ENCODE data around the gene SLC13A3. TPM values are rescaled to one million over a fixed set of nuclear protein-coding genes. Genes with fewer than 3 reads are reported as not detected.

SLC13A3 gene
- total RNA-seq, 1 experiment from 2014 or later, result 0.39 TPM

- Mint-ChIP-seq H3K27ac (ENCODE audit: unreplicated experiment) (no peak overlapping the region), H3K36me3 (ENCODE audit: insufficient read depth, unreplicated experiment) (no peaks in the 10 kb centered on the region), H3K9me3 (ENCODE audit: unreplicated experiment) (no peaks in the 10 kb centered on the region), H3K4me3 (ENCODE audit: unreplicated experiment) (no peak overlapping the region), H3K27me3 (ENCODE audit: insufficient read depth, unreplicated experiment) (no peaks in the 10 kb centered on the region), H3K4me1 (ENCODE audit: low read depth, unreplicated experiment) (peaks cover 7% of the 10 kb centered on the region)
- intact Hi-C loops (cut with micrococcal nuclease; ENCODE audit: unreplicated experiment), result no loop called here
- Histone ChIP-seq H3K27me3 (replicated peaks; ENCODE audit: control insufficient read depth, insufficient read depth, low read length) (no peaks in the 10 kb centered on the region), H3K9me3 (no peaks in the 10 kb centered on the region), H3K36me3 (ENCODE audit: control insufficient read depth, insufficient read depth, low read length) (no peaks in the 10 kb centered on the region), H3K4me3 (ENCODE audit: low read depth, low read length) (no peak overlapping the region), H3K4me1 (peaks cover 13% of the 10 kb centered on the region)
- POLR2A ChIA-PET, result no interaction called here
- no peak for DNase-seq
- TF ChIP-seq CTCF (IDR thresholded peaks at IDR 0.05; ENCODE audit: insufficient read depth in 1 of 2, low read depth in 1 of 2, low read length in 1 of 2, severe bottlenecking in 1 of 2, unreplicated experiment in 1 of 2), result no peak
- CTCF ChIA-PET, result no interaction called here
- BruUV-seq (replicated peaks), result no TSS peak
These were observed 46.1 kb downstream of the SLC13A3 start for GRCh38 chr20:46605181-46605580.

GRCh38 chr20:46604551-46605133 is 46.6 kb downstream of the SLC13A3 start:
- Histone ChIP-seq H3K9me3 (no peaks in the 10 kb centered on the region), H3K27me3 (replicated peaks; ENCODE audit: control insufficient read depth, insufficient read depth, low read length) (no peaks in the 10 kb centered on the region), H3K4me3 (ENCODE audit: low read depth, low read length) (no peak overlapping the region), H3K4me1 (peaks cover 13% of the 10 kb centered on the region), H3K36me3 (ENCODE audit: control insufficient read depth, insufficient read depth, low read length) (no peaks in the 10 kb centered on the region)
- BruUV-seq (replicated peaks), result no TSS peak
- no peaks in the 10 kb centered on the region for H3K27me3 Mint-ChIP-seq (ENCODE audit: insufficient read depth, unreplicated experiment)
- POLR2A ChIA-PET, result no interaction called here
- H3K36me3 Mint-ChIP-seq (ENCODE audit: insufficient read depth, unreplicated experiment), result no peaks in the 10 kb centered on the region
- H3K27ac Mint-ChIP-seq (ENCODE audit: unreplicated experiment), result no peak overlapping the region
- no peak for TF ChIP-seq CTCF (IDR thresholded peaks at IDR 0.05; ENCODE audit: insufficient read depth in 1 of 2, low read depth in 1 of 2, low read length in 1 of 2, severe bottlenecking in 1 of 2, unreplicated experiment in 1 of 2)
- H3K9me3 Mint-ChIP-seq (ENCODE audit: unreplicated experiment), result no peaks in the 10 kb centered on the region
- peaks cover 7% of the 10 kb centered on the region for H3K4me1 Mint-ChIP-seq (ENCODE audit: low read depth, unreplicated experiment)
- intact Hi-C loops (cut with micrococcal nuclease; ENCODE audit: unreplicated experiment), result no loop called here
- DNase-seq, result no peak
- no peak overlapping the region for H3K4me3 Mint-ChIP-seq (ENCODE audit: unreplicated experiment)
- CTCF ChIA-PET, result no interaction called here

GRCh38 chr20:46602429-46602828 is 48.8 kb downstream of the SLC13A3 start:
- H3K4me3 Mint-ChIP-seq (ENCODE audit: unreplicated experiment), result no peak overlapping the region
- H3K27me3 Mint-ChIP-seq (ENCODE audit: insufficient read depth, unreplicated experiment), result peaks cover 6% of the 10 kb centered on the region
- Histone ChIP-seq H3K4me3 (ENCODE audit: low read depth, low read length) (no peak overlapping the region), H3K9me3 (no peaks in the 10 kb centered on the region), H3K4me1 (peaks cover 8% of the 10 kb centered on the region), H3K27me3 (replicated peaks; ENCODE audit: control insufficient read depth, insufficient read depth, low read length) (no peaks in the 10 kb centered on the region), H3K36me3 (ENCODE audit: control insufficient read depth, insufficient read depth, low read length) (no peaks in the 10 kb centered on the region)
- ChIA-PET CTCF (no interaction called here), POLR2A (no interaction called here)
- no peak overlapping the region for H3K27ac Mint-ChIP-seq (ENCODE audit: unreplicated experiment)
- BruUV-seq (replicated peaks), result no TSS peak
- no peaks in the 10 kb centered on the region for H3K36me3 Mint-ChIP-seq (ENCODE audit: insufficient read depth, unreplicated experiment)
- intact Hi-C loops (cut with micrococcal nuclease; ENCODE audit: unreplicated experiment), result no loop called here
- no peak for DNase-seq
- H3K9me3 Mint-ChIP-seq (ENCODE audit: unreplicated experiment), result no peaks in the 10 kb centered on the region
- H3K4me1 Mint-ChIP-seq (ENCODE audit: low read depth, unreplicated experiment), result peaks cover 3% of the 10 kb centered on the region
- no peak for TF ChIP-seq CTCF (IDR thresholded peaks at IDR 0.05; ENCODE audit: insufficient read depth in 1 of 2, low read depth in 1 of 2, low read length in 1 of 2, severe bottlenecking in 1 of 2, unreplicated experiment in 1 of 2)
